Transverse colon (tissue), 3 donors: ENCODE measurements around the gene CXorf49B.
"Not testable (repeated sequence)": the region's sequence is repeated elsewhere in the genome, so short reads cannot be mapped to it uniquely, and the experiment has no call there.

ENCODE experiments used
- EP300 ChIP-seq: sonication (generic); formaldehyde crosslinking; IDR thresholded peaks from one replicate; pipeline ENCODE4 v1.6.1; 2017; ENCODE audit warnings: antibody characterized with exemption, low read depth
- TF ChIP-seq, protein P1 (sequence below), 5 experiments: fragments of 200-600 bp in 3 of 5; fragments of 450-650 bp in 2 of 5; sonication (generic) in 3 of 5; IDR thresholded peaks; 1 replicate in 2 of 5; 2 replicates in 3 of 5; pipeline ENCODE4 v1.5.1; 2016 to 2017; ENCODE audit warnings: antibody characterized with exemption in 5 of 5, inconsistent platforms in 3 of 5, mild to moderate bottlenecking in 2 of 5, moderate library complexity in 1 of 5

DNA sequence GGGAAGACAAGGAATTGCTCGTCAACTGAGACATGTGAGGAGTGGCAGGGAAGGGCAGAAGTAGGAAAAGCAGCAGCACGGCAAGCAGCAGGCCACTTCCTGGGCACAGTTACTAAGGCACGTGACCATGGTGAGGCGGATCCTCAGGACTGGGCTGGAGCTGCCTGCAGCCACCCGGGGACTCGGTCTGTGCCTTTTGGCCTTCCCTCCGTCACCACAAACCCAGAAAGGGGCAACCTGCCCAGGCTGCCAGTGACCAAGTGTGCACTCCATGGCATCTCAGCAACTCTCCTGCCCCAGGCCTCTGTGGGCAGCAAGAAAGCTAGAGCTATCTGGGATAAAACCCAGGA, 19.8 kb downstream of the CXorf49B start:
- TF ChIP-seq, protein P1, sequence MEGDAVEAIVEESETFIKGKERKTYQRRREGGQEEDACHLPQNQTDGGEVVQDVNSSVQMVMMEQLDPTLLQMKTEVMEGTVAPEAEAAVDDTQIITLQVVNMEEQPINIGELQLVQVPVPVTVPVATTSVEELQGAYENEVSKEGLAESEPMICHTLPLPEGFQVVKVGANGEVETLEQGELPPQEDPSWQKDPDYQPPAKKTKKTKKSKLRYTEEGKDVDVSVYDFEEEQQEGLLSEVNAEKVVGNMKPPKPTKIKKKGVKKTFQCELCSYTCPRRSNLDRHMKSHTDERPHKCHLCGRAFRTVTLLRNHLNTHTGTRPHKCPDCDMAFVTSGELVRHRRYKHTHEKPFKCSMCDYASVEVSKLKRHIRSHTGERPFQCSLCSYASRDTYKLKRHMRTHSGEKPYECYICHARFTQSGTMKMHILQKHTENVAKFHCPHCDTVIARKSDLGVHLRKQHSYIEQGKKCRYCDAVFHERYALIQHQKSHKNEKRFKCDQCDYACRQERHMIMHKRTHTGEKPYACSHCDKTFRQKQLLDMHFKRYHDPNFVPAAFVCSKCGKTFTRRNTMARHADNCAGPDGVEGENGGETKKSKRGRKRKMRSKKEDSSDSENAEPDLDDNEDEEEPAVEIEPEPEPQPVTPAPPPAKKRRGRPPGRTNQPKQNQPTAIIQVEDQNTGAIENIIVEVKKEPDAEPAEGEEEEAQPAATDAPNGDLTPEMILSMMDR (IDR thresholded peaks at IDR 0.05) = not testable (repeated sequence)
- TF ChIP-seq EP300 = not testable (repeated sequence)
